NOMO-1 treated with DMSO at 0.1 percent for 48 hours (cell line): Measurements from ENCODE around the gene KMT2B.
"Not testable (repeated sequence)": the region's sequence is repeated elsewhere in the genome, so short reads cannot be mapped to it uniquely, and the experiment has no call there.

Source experiments
- DNase-seq: peaks from one replicate; lab custom pipeline; 2025; ENCODE audit not compliant: unreplicated experiment; lab: John Stamatoyannopoulos, UW

The KMT2B gene, protein sequence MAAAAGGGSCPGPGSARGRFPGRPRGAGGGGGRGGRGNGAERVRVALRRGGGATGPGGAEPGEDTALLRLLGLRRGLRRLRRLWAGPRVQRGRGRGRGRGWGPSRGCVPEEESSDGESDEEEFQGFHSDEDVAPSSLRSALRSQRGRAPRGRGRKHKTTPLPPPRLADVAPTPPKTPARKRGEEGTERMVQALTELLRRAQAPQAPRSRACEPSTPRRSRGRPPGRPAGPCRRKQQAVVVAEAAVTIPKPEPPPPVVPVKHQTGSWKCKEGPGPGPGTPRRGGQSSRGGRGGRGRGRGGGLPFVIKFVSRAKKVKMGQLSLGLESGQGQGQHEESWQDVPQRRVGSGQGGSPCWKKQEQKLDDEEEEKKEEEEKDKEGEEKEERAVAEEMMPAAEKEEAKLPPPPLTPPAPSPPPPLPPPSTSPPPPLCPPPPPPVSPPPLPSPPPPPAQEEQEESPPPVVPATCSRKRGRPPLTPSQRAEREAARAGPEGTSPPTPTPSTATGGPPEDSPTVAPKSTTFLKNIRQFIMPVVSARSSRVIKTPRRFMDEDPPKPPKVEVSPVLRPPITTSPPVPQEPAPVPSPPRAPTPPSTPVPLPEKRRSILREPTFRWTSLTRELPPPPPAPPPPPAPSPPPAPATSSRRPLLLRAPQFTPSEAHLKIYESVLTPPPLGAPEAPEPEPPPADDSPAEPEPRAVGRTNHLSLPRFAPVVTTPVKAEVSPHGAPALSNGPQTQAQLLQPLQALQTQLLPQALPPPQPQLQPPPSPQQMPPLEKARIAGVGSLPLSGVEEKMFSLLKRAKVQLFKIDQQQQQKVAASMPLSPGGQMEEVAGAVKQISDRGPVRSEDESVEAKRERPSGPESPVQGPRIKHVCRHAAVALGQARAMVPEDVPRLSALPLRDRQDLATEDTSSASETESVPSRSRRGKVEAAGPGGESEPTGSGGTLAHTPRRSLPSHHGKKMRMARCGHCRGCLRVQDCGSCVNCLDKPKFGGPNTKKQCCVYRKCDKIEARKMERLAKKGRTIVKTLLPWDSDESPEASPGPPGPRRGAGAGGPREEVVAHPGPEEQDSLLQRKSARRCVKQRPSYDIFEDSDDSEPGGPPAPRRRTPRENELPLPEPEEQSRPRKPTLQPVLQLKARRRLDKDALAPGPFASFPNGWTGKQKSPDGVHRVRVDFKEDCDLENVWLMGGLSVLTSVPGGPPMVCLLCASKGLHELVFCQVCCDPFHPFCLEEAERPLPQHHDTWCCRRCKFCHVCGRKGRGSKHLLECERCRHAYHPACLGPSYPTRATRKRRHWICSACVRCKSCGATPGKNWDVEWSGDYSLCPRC (N-terminal part only)

DNA sequence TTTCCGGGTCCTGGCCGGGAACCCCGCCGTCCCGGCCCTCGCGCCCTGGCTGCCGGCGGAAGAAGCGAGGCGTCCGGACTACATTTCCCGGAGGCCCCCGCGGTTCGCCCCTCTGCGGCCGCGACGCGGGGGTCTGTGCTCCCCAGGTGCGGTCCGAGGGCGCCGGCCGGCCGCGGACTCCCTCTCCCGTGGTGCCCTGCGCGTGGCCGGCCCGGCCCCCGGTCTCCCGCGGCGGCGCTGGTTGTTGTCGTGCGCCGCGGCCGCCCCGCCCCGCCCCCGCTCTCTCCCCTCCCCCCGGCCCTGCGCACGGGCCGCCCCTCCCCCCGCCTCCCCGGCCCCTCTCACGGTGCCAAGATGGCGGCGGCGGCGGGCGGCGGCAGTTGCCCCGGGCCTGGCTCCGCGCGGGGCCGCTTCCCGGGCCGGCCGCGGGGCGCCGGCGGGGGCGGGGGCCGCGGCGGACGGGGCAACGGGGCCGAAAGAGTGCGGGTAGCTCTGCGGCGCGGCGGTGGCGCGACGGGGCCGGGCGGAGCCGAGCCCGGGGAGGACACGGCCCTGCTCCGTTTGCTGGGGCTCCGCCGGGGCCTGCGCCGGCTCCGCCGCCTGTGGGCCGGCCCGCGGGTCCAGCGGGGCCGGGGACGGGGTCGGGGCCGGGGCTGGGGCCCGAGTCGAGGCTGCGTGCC is at the start of gene KMT2B:
TSS of gene KMT2B (plus strand) at position 339 of the 680 bp plus-strand sequence. CDS start at position 355, 16 bp downstream.
- no peak for DNase-seq

DNA sequence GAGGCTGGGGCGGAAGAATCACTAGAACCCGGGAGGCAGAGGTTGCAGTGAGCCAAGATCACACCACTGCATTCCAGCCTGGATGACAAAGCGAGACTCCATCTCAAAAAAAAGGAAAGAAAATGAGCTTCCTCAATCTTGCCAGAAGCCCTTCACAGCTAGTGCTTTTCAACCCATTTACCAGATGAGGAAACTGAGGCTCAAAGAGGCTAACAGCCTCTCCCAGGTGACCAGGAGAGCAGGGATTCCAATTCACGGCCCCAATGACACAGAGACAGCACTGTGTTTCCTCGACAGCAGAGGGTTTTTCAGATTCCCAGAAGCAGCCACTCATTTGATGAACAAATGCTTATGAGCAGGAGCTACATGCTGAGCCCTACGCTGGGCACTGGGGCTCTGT is 48.2 kb upstream of the KMT2B start:
- no peak for DNase-seq

DNA sequence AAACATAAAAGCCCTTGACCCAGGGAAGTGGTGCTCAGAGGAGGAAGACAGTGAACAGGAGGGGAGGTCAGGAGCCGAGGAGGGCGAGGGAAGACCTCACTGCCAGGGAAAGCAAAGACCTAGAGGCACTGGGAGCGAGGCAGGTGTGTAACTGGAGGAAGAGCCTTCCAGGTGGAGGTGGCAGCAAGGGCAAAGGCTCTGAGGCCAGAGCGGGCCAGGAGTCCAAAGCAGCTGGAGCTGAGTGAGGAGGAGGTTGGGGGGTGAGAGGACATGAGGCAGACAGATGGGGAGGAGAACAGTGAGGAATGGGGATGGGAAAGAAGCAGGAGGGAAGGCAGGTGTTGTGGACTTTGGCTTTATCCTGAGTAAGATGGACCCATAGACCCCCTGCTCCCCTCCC is 47.8 kb upstream of the KMT2B start:
- no peak for DNase-seq

DNA sequence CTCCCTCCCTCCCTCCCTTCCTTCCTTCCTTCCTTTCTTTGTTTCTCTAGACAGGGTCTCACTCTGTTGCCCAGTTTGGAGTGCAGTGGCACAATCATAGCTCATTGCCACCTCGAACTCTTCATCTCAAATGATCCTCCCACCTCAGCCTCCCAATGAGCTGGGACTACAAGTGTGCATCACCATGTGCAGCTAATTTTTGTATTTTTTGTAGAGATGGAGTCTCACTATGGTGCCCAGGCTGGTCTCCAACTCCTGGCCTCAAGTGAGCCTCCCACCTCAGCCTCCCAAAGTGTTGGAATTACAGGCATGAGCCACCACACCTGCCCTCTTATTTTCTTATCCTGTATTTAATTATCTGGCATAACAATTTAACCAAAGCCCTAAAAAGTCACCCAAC is 47.1 kb upstream of the KMT2B start:
- DNase-seq = no peak

DNA sequence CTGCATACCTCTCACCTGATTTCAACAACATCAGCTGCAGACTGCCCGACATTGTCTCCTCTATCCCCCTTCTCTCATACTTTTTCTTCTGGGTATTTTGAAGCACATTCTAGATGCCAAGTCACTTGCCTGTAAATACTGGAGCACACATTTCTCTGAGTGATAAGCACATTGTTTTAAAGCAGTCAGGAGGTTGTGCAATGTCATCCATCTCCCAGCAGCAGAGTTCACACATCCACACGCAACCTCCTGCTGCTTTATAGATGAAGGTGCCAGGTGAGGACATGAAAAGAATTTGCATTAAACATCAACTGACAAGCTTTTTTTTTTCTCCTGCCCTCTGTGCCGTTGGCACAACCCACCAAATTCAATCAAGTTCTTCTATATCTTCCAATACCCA is 46.0 kb upstream of the KMT2B start:
- no peak for DNase-seq

DNA sequence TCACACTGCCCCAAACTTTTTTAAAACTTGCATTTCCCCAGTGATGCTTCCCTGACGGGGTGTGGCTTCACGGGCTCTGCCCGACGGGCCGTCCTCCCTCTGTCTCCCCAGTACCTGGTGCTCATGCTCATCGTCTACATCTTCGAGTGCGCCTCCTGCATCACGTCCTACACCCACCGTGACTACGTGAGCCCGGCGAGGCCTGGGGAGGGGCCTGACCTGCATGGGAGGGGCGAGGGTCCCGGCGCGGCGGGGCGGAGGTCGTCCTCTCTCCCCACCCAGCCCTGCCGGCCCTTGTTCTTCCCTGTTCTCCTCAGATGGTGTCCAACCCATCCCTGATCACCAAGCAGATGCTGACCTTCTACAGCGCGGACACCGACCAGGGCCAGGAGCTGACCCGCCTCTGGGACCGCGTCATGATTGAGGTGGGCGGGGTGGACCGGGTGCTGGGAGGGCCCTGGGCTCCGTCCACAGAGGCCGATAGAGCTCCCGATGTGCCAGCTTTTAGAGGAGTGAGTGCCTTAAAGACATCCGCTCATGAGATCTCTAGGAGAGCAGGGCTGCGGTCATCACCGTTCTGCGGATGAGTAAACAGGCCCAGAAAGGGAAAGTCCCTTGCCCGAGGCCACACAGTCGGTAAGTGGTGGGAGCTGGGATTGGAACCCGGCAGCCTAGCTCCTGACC is 44.5 kb upstream of the KMT2B start:
- DNase-seq = no peak

DNA sequence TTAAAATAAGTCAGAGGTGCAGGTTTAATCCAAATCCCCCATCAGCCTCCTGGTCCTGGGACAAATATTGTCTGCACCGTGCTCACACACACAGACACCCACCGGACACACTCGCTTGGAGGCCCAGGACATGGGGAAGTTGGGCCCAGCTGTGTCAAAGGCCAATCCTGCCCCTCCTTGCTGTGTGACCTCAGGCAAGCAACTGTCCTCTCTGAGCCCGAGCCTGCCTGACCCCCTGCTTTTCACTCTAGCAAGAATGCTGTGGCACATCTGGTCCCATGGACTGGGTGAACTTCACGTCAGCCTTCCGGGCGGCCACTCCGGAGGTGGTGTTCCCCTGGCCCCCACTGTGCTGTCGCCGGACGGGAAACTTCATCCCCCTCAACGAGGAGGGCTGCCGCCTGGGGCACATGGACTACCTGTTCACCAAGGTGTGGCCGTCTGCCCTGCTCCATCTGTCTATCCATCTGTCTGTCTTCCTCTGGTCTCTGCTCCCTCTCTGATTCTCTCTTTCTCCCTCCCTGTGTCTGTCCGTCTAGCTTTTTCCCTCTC is 42.1 kb upstream of the KMT2B start:
- DNase-seq = no peak

DNA sequence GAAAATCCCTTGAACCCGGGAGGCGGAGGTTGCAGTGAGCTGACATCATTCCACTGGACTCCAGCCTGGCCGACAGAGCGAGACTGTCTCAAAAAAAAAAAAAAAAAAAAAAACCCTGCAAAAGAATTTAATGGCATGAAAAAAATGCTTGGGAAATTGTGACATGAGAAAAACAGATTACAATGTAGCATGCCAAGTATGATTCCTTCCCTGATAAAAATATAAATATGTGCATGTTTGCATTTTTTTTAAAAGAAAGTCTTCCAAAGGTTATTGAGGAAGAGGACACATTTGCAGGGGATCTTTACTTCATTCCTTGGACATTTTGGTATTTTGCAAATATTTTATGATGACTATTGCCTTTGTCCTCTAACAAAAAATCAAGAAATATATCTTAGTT is 28.0 kb upstream of the KMT2B start:
- DNase-seq = no peak

DNA sequence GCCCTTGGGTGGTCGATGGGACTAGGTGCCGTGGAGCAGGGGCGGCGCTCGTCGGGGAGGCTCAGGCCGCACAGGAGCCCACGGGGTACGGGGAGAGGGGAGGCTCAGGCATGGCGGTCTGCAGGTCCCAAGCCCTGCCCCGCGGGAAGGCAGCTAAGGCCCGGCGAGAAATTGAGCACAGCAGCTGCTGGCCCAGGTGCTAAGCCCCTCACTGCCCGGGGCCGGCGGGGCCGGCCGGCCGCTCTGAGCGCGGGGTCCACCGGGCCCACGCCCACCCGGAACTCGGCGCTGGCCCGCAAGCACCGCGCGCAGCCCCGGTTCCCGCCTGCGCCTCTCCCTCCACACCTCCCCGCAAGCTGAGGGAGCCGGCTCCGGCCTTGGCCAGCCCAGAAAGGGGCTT is 26.7 kb upstream of the KMT2B start:
- DNase-seq = not testable (repeated sequence)

DNA sequence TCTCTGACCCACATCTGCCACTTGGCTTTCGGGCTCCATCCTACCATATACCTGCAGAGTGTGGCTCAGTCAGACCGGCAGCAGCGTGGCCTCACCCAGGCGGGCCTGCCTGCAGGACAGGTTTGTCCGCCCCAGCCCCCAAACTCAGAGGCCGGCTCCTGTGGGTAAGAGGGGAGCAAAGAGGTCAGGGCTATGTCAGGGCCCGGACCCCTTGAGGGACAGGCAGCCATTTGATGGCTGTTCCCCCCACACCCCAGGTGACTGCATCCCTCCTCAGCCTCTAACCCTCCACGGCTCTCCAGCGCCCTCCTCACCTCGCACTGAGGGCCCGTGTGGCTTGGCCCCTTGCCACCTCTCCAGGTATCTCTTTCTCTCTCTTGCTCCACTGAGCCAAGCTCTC is 25.8 kb upstream of the KMT2B start:
- DNase-seq = no peak

DNA sequence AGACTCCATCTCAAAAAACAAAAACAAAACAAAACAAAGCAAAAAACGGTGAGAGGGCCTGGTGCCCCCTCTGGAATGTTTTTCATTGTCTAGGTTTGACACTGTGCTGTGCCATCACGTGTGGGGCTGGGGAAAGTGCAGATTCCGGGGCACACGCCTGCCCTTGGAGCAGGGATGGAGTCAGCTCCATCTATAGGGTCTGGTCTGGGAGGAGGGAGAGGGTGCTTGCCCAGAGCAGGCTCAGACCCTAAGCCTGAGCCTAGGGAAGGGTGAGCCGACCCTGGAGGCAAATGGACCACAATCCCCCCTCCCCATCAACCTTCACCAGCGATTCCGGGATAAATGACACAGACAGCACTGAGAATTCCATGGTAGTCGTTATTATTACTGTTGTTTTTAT is 24.4 kb upstream of the KMT2B start:
- DNase-seq = no peak

DNA sequence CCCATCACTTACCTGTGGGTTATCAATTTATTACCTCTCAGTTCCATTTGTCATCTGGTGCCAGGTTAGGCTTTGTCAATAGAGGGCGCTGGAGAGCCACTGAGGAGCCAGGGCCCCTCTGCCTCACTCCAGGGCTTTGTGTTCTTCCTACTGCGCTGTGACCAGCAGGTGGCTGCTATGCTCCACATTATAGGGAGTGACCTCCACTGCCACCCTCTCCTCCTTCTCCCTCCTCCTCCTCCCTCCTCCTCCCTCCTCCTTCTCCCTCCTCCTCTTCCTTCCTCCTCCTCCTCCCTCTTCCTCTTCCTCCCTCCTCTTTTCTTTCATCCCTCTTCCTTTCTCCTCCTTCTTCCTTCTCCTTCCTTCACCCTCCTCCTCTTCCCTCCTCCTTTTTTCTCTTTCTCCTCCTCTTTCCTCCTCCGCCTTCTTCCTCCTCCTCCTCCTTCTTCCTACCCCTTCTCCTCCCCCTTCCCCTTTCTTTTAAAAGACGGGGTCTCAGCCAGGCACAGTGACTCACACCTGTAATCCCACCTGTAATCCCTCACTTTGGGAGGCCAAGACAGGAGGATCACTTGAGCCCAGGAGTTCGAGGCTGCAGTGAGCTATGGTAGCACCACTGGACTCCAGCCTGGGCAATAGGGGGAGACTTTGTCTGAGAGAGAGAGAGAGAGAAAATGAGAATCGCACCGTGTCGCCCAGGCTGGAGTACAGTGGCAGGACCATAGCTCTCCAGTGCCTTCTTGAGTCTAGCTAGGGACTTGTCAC is 23.8 kb upstream of the KMT2B start:
- DNase-seq = peak; percentile 86

DNA sequence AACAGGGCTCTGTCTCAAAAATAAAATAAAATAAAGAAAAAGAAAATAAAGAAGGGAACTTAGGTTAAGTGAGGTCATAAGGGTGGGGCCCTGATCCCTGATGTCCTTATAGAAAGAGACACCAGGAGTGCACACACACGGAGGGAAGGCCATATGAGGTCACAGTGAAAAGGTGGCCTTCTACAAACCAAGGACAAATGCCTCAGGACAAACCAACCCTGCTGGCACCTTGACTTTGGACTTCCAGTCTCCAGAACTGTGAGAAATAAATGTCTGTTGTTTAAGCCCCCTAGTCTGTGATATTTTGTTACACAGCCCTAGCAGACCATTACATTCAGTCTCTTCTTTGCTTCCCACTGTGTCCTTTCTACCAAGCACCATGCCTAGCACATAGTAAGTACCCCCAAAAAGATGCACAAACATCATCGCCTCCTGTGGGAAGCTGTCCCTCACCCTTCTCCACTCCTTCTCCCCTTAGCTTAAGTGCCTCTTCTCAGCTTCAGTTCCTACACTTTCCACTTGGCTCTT is 21.8 kb upstream of the KMT2B start:
- no peak for DNase-seq

DNA sequence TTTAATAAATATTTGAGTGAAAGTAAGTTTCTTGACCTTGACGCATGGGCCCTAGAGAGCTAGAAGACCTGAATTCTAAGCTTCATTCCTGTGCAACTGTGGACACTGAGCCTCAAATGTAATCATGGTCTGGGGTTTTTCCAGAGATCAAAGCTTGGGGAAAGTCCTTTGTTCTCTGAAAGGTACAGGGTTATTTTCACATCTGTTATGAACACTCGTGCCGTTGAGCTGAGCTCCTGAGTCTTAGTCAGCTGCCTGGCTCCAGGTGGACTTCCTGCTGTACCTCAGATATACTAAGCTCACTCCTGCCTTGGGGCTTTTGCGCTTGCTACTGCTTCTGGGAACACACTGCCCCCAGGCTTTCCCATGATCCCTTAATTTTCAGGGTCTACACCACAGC is 21.0 kb upstream of the KMT2B start:
- no peak for DNase-seq

DNA sequence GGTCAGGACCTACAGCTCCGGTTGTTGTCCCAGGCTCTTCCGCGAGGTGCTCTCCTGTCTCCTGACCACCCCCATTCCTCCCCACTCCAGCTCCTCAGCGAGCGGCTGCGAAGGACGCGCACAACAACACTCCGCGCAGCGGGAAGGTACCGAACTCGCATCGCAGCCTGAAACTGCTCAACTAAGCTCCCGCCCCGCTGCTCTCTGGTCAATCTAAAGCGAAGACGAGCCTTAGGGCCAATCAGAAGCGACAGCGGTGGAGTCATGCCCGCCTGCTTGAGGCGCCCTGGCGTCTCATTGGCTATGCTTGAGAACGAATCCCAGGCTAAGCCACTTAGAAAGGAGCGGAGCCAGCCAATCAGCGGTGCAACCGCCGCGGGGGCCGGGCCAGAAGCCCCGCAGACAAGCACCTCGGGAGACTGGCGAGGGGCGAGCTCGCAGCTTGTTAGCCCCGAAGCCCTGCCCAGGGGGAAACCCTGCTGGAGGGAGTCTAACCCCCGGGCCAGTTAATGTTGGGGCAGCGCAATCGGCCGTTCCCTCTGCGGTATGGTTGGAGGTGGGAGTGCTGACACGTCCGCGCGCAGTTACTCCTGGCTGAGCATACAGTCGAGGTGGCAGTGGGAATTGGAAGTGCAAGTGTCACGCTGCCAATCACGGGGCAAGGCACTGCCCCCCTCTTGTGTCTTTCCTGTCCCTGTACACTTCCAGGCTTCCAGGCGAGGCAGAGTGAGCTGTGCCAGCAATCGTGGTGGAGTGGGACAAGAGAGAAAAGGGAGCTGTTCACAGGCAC is 15.4 kb upstream of the KMT2B start:
- DNase-seq = peak; percentile 94

DNA sequence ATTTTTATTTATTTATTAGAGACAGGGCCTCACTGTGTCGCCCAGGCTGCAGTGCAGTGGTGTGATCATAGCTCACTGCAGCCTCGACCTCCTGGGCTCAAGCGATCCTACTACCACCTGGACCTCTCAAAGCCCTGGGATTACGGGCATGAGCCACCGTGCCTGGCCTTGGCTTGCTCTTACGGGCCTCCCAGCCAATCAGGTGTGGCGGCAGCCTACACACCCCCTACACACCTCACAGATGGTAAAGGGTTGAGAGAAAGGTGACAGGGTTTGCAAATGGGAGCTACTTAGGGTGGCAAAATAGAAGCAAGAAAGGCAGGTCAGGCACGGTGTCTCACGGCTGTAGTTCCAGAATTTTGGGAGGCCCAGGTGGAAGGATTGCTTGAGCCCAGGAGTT is 14.5 kb upstream of the KMT2B start:
- no peak for DNase-seq

DNA sequence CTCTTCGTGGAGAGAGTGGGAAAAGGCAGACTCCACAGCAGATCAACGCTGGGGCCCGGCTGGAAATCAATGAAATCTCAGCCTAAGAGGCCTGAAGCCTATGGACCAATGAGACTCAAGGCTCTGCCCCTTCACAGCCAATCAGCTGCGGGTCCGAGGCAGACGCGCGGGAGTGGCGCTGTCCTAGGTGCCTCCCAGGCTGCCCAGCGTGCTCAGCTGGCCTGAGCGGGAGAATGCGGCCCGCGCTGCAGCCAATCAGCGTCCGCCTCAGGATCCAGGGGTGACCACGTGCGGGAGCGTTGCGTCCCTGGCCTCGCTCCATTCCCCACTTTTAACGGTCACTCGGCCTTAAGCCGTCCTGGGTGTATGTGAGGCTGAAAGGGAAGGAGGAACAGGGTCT is 13.6 kb upstream of the KMT2B start, which contains the start of gene ZBTB32:
TSS of gene ZBTB32 (plus strand) at position 341 of the 400 bp plus-strand sequence. CDS start 10,069 bp downstream, outside the sequence.
- no peak for DNase-seq

DNA sequence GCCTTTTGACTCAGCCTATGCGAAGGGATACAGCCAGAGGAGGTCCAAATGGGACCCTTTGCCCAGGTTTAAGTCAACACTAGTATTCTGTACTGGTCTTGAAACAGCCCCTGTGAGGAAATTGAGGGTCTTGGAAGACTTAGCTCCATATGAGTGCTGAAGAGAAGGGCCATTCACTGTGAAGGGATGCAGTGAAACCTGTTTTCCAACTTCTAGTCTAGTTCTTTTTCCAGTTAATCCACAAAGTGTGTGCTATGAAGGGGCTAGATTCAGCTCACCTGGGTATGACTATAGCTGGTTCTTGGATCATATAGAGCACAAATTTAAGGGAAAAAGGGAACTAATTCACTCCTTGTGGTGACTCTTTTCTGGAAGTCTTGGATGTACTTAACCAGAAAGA is 9.4 kb upstream of the KMT2B start:
- DNase-seq = no peak
